T47D (cell line): Measurements from ENCODE around the gene PHACTR1.

ENCODE experiments used
- DNase-seq, 2 experiments: peaks; one replicate each; pipeline versions ENCODE4 v3.0.0 to v3.0.0-alpha.2; 2011 to 2012; ENCODE audit warnings: low read depth in 1 of 2, low spot score in 1 of 2
- JUND ChIP-seq: IDR thresholded peaks from 2 replicates; pipeline ENCODE4 v1.6.1; 2012; ENCODE audit warnings: low read depth
- in situ Hi-C: cut with HindIII; loops from 2 replicates; pipeline ENCODE4 v1.10.0; 2016; ENCODE audit warnings: low sequenced_read_pairs, low pct_unique_long_range_greater_than_20kb

The PHACTR1 gene

GRCh38 chr6:13030396-13030795, 313.8 kb downstream of the PHACTR1 start:
- in situ Hi-C loops = no loop called here
- TF ChIP-seq JUND = no peak

GRCh38 chr6:13032566-13032965, 316.0 kb downstream of the PHACTR1 start:
- no peak for DNase-seq
- in situ Hi-C loops = no loop called here
- TF ChIP-seq JUND = no peak

More at GRCh38 chr6:13030396-13030795, 313.8 kb downstream of the PHACTR1 start:
- no peak for DNase-seq

DNA sequence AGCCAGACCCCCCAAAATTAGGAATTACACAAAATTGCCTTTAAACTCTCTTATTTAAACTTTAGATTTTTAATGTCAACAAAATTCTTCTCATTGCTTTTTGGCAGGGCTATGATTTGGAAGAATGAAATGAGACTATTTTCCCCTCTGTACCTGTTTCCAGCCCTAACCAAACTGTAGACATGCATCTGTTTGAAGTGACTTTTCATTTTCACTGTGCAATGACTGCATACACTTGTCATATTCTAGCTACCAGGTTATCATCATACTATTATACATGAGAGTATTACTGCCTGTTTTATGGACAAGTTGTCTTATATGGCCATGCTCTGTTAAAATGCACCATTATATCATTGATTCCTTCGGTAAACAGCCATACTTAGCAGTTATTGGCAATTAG, 316.6 kb downstream of the PHACTR1 start:
- no peak for TF ChIP-seq JUND
- in situ Hi-C loops = no loop called here
- DNase-seq = no peak

DNA sequence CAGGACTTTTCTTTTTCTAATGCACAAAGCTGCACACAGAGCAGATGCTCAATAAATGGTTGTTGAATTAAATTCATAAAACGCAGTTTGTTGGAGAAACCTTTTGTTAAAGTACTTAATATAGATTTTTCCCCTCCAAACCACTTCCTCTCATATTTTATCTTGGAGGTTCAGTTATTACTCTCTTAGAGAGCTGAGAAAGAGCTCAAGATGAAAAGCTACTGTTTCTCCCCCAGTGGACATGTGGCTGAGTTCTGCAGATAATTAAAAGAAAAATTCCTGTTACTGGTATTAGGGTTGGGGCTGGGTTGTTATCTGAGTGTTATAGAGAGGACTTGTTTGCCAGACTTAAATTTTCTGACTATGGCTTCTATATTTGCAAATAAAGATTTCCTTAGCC, 317.7 kb downstream of the PHACTR1 start:
- TF ChIP-seq JUND = no peak
- DNase-seq = no peak
- in situ Hi-C loops = no loop called here

DNA sequence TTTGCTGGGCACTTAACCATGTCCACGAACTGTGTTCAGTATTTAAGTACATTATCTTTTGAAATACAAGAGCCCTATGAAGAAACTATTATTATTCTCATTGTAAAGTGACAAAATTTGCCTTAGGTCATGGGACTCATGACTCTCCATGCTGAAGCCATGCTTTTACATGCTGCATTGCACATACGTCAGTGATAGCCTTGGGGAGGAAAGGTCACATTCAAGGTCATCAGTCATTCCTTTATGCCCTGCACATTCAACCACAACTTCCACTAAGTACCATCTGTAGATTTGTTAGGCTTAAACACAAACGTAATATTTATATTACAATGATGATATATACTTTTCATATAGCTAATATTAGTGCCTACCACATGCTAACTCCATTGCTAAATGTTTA, 319.0 kb downstream of the PHACTR1 start:
- DNase-seq = no peak
- TF ChIP-seq JUND = no peak
- in situ Hi-C loops = no loop called here

GRCh38 chr6:13038315-13038714, 321.7 kb downstream of the PHACTR1 start:
- in situ Hi-C loops = no loop called here
- no peak for DNase-seq
- no peak for TF ChIP-seq JUND

DNA sequence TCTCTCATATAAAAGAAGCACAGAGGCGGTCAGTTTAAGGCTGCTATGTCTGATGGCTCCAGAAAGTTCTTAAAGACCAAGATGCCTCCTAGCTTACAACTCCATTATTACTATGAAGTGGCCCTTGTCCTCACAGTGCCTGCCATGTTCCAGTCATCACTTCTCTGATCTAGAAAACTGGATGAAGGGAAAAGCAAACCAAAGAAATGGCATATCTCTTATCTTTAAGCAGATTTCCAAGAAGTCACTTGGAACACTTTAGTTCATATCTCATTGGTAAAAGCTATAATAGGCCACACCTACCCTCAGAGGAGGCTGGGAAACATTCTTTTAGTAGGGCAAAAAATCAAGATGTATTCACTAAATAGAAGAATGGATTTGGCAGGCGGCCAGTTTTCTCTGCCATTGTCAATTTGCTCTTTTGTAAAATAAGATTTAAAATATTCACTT, 322.2 kb downstream of the PHACTR1 start:
- no peak for DNase-seq
- TF ChIP-seq JUND = no peak
- in situ Hi-C loops = no loop called here

- DNase-seq = peak in 1 of 2 experiments; percentile 19
Measured at GRCh38 chr6:13044390-13044789, 327.8 kb downstream of the PHACTR1 start.

GRCh38 chr6:13044896-13045295, 328.3 kb downstream of the PHACTR1 start:
- in situ Hi-C loops = no loop called here
- TF ChIP-seq JUND = no peak
- no peak for DNase-seq

More at GRCh38 chr6:13044390-13044789, 327.8 kb downstream of the PHACTR1 start:
- no peak for TF ChIP-seq JUND
- in situ Hi-C loops = no loop called here

DNA sequence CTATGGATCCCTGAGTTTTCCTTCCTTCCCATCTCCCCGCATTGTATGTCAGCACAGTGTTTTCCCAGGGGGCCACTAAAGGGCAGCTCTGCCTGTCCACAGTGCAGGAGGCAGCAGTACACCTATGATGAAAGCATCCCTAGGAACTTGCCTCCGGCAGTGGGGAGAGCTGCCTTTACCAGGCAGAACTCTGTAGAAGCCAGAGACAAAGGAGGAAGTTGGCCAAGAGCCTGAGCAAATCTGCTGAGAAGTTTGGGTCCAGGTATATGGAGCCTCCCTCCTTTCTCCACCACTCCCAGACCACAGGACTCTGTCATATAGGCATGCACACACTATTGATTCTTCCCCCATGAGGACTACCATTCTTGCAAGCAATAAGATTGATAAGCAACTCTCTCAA, 329.1 kb downstream of the PHACTR1 start:
- TF ChIP-seq JUND = no peak
- in situ Hi-C loops = no loop called here
- no peak for DNase-seq

DNA sequence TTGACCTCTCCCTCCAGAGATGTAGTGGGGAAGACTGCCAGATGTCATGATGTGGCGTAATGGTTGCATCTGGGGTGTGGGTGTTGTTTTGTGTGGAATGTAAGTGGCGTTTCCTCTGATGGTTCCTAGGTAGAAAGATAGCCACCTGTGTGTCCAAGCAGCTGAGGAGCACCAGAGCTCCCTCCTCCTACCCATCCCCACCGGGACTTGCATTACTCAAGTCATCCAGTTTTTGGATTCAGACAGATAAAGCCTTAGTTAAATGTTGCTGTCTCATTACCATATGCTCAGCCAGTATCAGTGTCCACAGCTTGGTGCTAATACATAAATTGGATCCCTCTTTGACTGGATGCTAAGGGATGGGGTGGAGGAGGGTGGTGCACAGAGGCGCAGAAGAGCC, 329.5 kb downstream of the PHACTR1 start:
- in situ Hi-C loops = no loop called here

DNA sequence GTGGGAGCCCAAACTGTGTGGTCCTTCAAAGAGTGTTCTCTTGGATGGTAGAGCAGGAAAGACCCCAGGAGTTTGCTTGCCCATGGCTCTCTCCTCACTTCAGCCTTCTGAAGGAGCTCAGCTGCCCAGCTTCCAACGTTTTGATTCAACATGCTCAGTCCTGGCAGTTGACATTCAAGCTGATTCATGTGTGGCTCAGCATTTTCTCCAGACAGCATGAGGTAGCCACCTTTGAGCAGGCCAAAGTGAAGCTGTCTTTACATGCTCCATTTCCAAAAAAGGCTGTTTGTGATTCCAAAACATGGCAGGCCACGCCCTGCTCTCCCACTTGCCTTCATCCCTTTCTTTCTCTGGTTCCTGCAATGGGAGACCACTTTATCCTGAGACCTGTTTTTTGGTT, 331.5 kb downstream of the PHACTR1 start:
- in situ Hi-C loops = no loop called here
- no peak for DNase-seq
- no peak for TF ChIP-seq JUND

More for the DNA sequence above, 329.5 kb downstream of the PHACTR1 start:
- TF ChIP-seq JUND = no peak
- no peak for DNase-seq

DNA sequence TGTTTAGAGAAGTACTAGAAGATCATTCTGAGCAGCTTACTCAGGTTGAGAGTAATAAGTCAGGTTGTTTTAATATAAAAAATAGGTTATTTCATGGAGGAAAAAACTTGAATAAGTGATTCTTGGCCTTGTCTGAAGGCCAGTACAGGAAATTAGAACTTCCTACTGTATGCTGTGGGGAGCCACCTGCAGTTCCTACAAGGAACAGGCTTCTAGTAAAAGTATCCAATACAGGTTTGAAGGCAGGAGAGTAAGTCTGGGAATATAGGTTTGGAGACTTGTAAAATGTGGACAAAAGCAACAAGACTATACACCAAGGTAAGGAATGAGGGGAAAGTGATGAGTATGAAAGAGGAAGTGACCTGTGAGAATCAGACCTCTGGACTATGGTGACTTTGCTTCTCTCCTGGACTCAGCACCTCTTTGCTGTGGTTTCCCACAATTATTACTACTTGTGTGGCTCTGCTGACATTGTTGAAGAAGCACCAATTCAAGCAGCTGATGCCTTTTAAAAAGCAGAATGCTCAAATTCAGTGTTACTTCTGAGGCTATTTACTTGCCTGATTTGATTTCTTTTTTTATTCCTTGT, 333.2 kb downstream of the PHACTR1 start:
- TF ChIP-seq JUND = no peak
- in situ Hi-C loops = no loop called here

DNA sequence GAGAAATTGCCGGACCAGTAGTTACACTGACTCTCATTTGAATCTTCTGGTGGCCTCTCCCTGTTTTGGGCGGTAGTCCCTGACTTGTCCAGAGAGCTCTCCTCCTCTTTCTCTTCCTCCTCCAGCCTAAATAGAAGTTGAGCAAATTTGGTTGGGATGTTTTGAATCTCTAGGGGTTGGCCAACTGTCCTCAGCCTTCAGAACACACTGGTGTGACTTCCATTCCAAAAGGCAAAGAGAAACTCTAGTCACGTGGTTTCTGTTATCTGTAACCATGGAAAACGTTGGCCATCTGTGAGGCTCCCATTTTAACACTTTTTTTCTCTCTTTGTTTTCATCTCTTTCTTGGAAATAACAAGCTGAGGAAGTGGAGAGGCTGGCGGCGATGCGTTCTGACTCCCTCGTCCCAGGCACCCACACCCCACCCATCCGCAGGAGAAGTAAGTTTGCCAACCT, 336.5 kb downstream of the PHACTR1 start:
- no peak for TF ChIP-seq JUND
- DNase-seq = no peak
- in situ Hi-C loops = no loop called here

More for the DNA sequence above, 333.2 kb downstream of the PHACTR1 start:
- peak; percentile 12 to 14 for DNase-seq
